Neural crest cell (in vitro differentiated cells): ENCODE measurements around the gene PCNX1. TPM values are rescaled to one million over a fixed set of nuclear protein-coding genes. Genes with fewer than 3 reads are reported as not detected.

Experiments used
- DNase-seq: peaks from one replicate; pipeline ENCODE4 v3.0.0; 2021; ENCODE audit warnings: low read depth, mixed read lengths, low spot score
- H3K27ac Mint-ChIP-seq: one replicate; pipeline ENCODE4 v1.8.0; 2021; ENCODE audit warnings: mild to moderate bottlenecking, mixed read lengths; ENCODE audit not compliant: unreplicated experiment
- H3K27me3 Mint-ChIP-seq: 2 replicates; pipeline ENCODE4 v1.8.0; 2021; ENCODE audit warnings: low read depth, mild to moderate bottlenecking, mixed read lengths
- H3K36me3 Mint-ChIP-seq: 2 replicates; pipeline ENCODE4 v1.8.0; 2021; ENCODE audit warnings: low read depth, mild to moderate bottlenecking, mixed read lengths
- H3K4me1 Mint-ChIP-seq: 2 replicates; pipeline ENCODE4 v1.8.0; 2021; ENCODE audit warnings: mixed read lengths
- H3K4me3 Mint-ChIP-seq: one replicate; pipeline ENCODE4 v1.8.0; 2021; ENCODE audit warnings: mild to moderate bottlenecking, mixed read lengths
- H3K9me3 Mint-ChIP-seq: 2 replicates; pipeline ENCODE4 v1.8.0; 2021; ENCODE audit warnings: mixed read lengths
- CTCF ChIP-seq: fragments of 200-600 bp; sonication (generic); conservative IDR thresholded peaks from 2 replicates; pipeline ENCODE4 v1.5.0; 2021; ENCODE audit warnings: antibody characterized with exemption, mild to moderate bottlenecking
- total RNA-seq: library from RNA; stranded (reverse); gene quantifications from 2 replicates; pipeline ENCODE4 v1.2.1, GENCODE V29; 2021

The PCNX1 gene
- total RNA-seq, 1 donor from 2014 or later, result 50.3 TPM

- H3K9me3 Mint-ChIP-seq, result no peaks in the 10 kb centered on the region
- no peaks in the 10 kb centered on the region for H3K27me3 Mint-ChIP-seq
- H3K4me3 Mint-ChIP-seq, result no peak overlapping the region
- peaks cover 7% of the 10 kb centered on the region for H3K4me1 Mint-ChIP-seq
- no peak for TF ChIP-seq CTCF
- DNase-seq, result no peak
- H3K36me3 Mint-ChIP-seq, result no peaks in the 10 kb centered on the region
- no peak overlapping the region for H3K27ac Mint-ChIP-seq
Observed at GRCh38 chr14:70881549-70882177, 25.6 kb upstream of the PCNX1 start.

GRCh38 chr14:70882776-70883492 lies 24.3 kb upstream of the PCNX1 start:
- no peak overlapping the region for H3K4me3 Mint-ChIP-seq
- DNase-seq, result no peak
- no peaks in the 10 kb centered on the region for H3K27me3 Mint-ChIP-seq
- TF ChIP-seq CTCF, result no peak
- no peak overlapping the region for H3K27ac Mint-ChIP-seq
- H3K36me3 Mint-ChIP-seq, result no peaks in the 10 kb centered on the region
- no peaks in the 10 kb centered on the region for H3K9me3 Mint-ChIP-seq
- peaks cover 11% of the 10 kb centered on the region for H3K4me1 Mint-ChIP-seq

GRCh38 chr14:70884595-70885342 lies 22.5 kb upstream of the PCNX1 start:
- H3K9me3 Mint-ChIP-seq, result no peaks in the 10 kb centered on the region
- no peaks in the 10 kb centered on the region for H3K36me3 Mint-ChIP-seq

GRCh38 chr14:70885343-70886022 lies 21.8 kb upstream of the PCNX1 start:
- no peak overlapping the region for H3K4me3 Mint-ChIP-seq
- H3K36me3 Mint-ChIP-seq, result no peaks in the 10 kb centered on the region
- H3K27ac Mint-ChIP-seq, result no peak overlapping the region
- peaks cover 11% of the 10 kb centered on the region for H3K4me1 Mint-ChIP-seq
- TF ChIP-seq CTCF, result no peak
- DNase-seq, result no peak
- no peaks in the 10 kb centered on the region for H3K27me3 Mint-ChIP-seq
- H3K9me3 Mint-ChIP-seq, result no peaks in the 10 kb centered on the region

More at GRCh38 chr14:70884595-70885342, 22.5 kb upstream of the PCNX1 start:
- Mint-ChIP-seq H3K4me1 (peaks cover 11% of the 10 kb centered on the region), H3K27me3 (no peaks in the 10 kb centered on the region), H3K27ac (no peak overlapping the region), H3K4me3 (no peak overlapping the region)
- DNase-seq, result no peak
- TF ChIP-seq CTCF, result no peak

- DNase-seq, result no peak
- no peak overlapping the region for H3K27ac Mint-ChIP-seq
- H3K9me3 Mint-ChIP-seq, result no peaks in the 10 kb centered on the region
- no peaks in the 10 kb centered on the region for H3K36me3 Mint-ChIP-seq
- H3K4me1 Mint-ChIP-seq, result peaks cover 11% of the 10 kb centered on the region
- H3K27me3 Mint-ChIP-seq, result no peaks in the 10 kb centered on the region
- no peak overlapping the region for H3K4me3 Mint-ChIP-seq
- TF ChIP-seq CTCF, result no peak
Observed at GRCh38 chr14:70886421-70887206, 20.6 kb upstream of the PCNX1 start.
